SU-DHL-6 (cell line): ENCODE results near the gene HBG1.

Source experiments
- H2AFZ ChIP-seq: fragments of 200-600 bp; sonication (generic); 2 replicates; pipeline ENCODE4 v1.6.1; 2014; ENCODE audit warnings: low read depth, mild to moderate bottlenecking, moderate library complexity, mixed read lengths, antibody characterized with exemption, low read length; ENCODE audit not compliant: severe bottlenecking
- H3F3A ChIP-seq: fragments of 200-600 bp; shearing (Covaris generic); 2 replicates; pipeline ENCODE4 v1.6.0; 2016; ENCODE audit warnings: antibody characterized with exemption, mild to moderate bottlenecking; ENCODE audit not compliant: insufficient read depth
- H3K27ac ChIP-seq: fragments of 200-600 bp; sonication (generic); 2 replicates; pipeline ENCODE4 v1.5.1; 2016; ENCODE audit warnings: low read depth, mild to moderate bottlenecking, low read length, moderate library complexity, mixed read lengths
- H3K27me3 ChIP-seq: fragments of 200-600 bp; sonication (generic), shearing (Covaris generic); 2 replicates; pipeline ENCODE4 v1.6.0; 2014; ENCODE audit warnings: mild to moderate bottlenecking, low read length
- H3K36me3 ChIP-seq: fragments of 200-600 bp; sonication (generic); 2 replicates; pipeline ENCODE4 v1.6.1; 2014; ENCODE audit warnings: mild to moderate bottlenecking, low read length, mixed read lengths
- H3K4me2 ChIP-seq: fragments of 300-600, 200-600 bp; shearing (Covaris generic), sonication (generic); 2 replicates; pipeline ENCODE4 v1.6.0; 2014; ENCODE audit warnings: low read length, low read depth, mild to moderate bottlenecking; ENCODE audit not compliant: poor library complexity, severe bottlenecking
- H3K4me3 ChIP-seq: fragments of 200-600 bp; sonication (generic); 2 replicates; pipeline ENCODE4 v1.5.1; 2014; ENCODE audit warnings: antibody characterized with exemption, low read length, mild to moderate bottlenecking, mixed read lengths; ENCODE audit not compliant: insufficient read depth, poor library complexity, severe bottlenecking
- H3K79me2 ChIP-seq: fragments of 200-600 bp; sonication (generic); 2 replicates; pipeline ENCODE4 v1.6.1; 2014; ENCODE audit warnings: mild to moderate bottlenecking, low read length, moderate library complexity; ENCODE audit not compliant: insufficient read depth
- H3K9ac ChIP-seq: fragments of 200-600 bp; sonication (generic); 2 replicates; pipeline ENCODE4 v1.7.0; 2014; ENCODE audit warnings: mild to moderate bottlenecking, low read length
- H3K9me2 ChIP-seq: fragments of 200-600 bp; sonication (generic); replicated peaks from 2 replicates; pipeline ENCODE4 v1.6.1; 2014; ENCODE audit warnings: low read length; ENCODE audit not compliant: insufficient read depth
- H3K9me3 ChIP-seq: fragments of 200-600 bp; sonication (generic); 2 replicates; pipeline ENCODE4 v1.6.1; 2014; ENCODE audit warnings: low read length, mixed read lengths; ENCODE audit not compliant: insufficient read depth
- H4K20me1 ChIP-seq: fragments of 200-600 bp; sonication (generic); 2 replicates; pipeline ENCODE4 v1.6.1; 2014; ENCODE audit warnings: low read depth, mild to moderate bottlenecking, antibody characterized with exemption, low read length, moderate library complexity, mixed read lengths
- EZH2phosphoT487 ChIP-seq: fragments of 200-600 bp; sonication (generic), shearing (Covaris generic); conservative IDR thresholded peaks from 2 replicates; pipeline ENCODE4 v1.6.1; 2018; ENCODE audit warnings: mild to moderate bottlenecking, antibody characterized with exemption, low read length, moderate library complexity, mixed read lengths
- TF ChIP-seq, protein P1 (sequence below): fragments of 200-600 bp; sonication (generic); IDR thresholded peaks from one replicate; pipeline ENCODE4 v1.5.1; 2017; ENCODE audit warnings: antibody characterized with exemption, mild to moderate bottlenecking, low read length, moderate library complexity; ENCODE audit not compliant: insufficient read depth, poor library complexity, severe bottlenecking

The HBG1 gene

DNA sequence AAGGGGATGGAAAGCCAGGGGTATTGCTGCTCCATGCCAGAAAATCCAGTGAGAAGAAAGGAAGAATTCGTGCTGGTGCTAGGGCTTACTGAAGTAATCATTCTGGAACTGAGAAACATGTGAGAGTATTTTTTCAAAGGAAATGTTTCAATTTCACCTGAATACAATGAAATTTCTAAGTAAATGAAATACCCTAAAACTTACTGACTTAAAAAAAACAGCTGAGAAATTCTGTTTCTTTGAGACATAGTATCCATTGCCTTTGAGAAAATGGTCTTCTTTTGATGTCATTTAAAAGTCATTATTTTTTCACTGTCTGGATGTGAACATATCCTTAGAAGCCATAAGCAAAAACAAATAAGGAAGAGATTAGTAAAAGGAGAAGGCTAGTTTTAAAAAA, 49.1 kb downstream of the HBG1 start, which contains the start of gene OR51V1:
Gene OR51V1 (minus strand): TSS at position 101 of the 400 bp plus-strand sequence. CDS start 0 bp downstream, at position 101.
- no peaks in the 10 kb centered on the region for H3F3A ChIP-seq
- H3K4me2 ChIP-seq, result no peak within 1 kb of the TSS
- no peak within 1 kb of the TSS for H3K27ac ChIP-seq
- no peaks in the 10 kb centered on the region for H4K20me1 ChIP-seq
- no peak within 1 kb of the TSS for H2AFZ ChIP-seq
- TF ChIP-seq EZH2phosphoT487, result no peak
- TF ChIP-seq, protein P1, sequence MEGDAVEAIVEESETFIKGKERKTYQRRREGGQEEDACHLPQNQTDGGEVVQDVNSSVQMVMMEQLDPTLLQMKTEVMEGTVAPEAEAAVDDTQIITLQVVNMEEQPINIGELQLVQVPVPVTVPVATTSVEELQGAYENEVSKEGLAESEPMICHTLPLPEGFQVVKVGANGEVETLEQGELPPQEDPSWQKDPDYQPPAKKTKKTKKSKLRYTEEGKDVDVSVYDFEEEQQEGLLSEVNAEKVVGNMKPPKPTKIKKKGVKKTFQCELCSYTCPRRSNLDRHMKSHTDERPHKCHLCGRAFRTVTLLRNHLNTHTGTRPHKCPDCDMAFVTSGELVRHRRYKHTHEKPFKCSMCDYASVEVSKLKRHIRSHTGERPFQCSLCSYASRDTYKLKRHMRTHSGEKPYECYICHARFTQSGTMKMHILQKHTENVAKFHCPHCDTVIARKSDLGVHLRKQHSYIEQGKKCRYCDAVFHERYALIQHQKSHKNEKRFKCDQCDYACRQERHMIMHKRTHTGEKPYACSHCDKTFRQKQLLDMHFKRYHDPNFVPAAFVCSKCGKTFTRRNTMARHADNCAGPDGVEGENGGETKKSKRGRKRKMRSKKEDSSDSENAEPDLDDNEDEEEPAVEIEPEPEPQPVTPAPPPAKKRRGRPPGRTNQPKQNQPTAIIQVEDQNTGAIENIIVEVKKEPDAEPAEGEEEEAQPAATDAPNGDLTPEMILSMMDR, result no peak
- no peaks in the 10 kb centered on the region for H3K9me3 ChIP-seq
- H3K9me2 ChIP-seq, result no peaks in the 10 kb centered on the region
- H3K4me3 ChIP-seq, result no peak within 1 kb of the TSS
- no peaks in the 10 kb centered on the region for H3K79me2 ChIP-seq
- no peaks in the 10 kb centered on the region for H3K27me3 ChIP-seq
- no peak within 1 kb of the TSS for H3K9ac ChIP-seq
- no peaks in the 10 kb centered on the region for H3K36me3 ChIP-seq

GRCh38 chr11:5198285-5198684, 51.4 kb downstream of the HBG1 start:
- no peaks in the 10 kb centered on the region for H3K79me2 ChIP-seq
- H3K4me3 ChIP-seq, result no peak overlapping the region
- H3K4me2 ChIP-seq, result no peak overlapping the region
- H3K9me2 ChIP-seq, result no peaks in the 10 kb centered on the region
- H3K36me3 ChIP-seq, result no peaks in the 10 kb centered on the region
- H2AFZ ChIP-seq, result no peak overlapping the region
- TF ChIP-seq EZH2phosphoT487, result no peak
- TF ChIP-seq, protein P1, result no peak
- H3K9me3 ChIP-seq, result no peaks in the 10 kb centered on the region; the same call in 1 of the 2 replicates
- no peaks in the 10 kb centered on the region for H4K20me1 ChIP-seq
- no peak overlapping the region for H3K9ac ChIP-seq
- H3K27me3 ChIP-seq, result no peaks in the 10 kb centered on the region
- H3F3A ChIP-seq, result no peaks in the 10 kb centered on the region
- H3K27ac ChIP-seq, result no peak overlapping the region
